ENCODE measurements around the gene CCR5AS.

Gene CCR5AS

DNA sequence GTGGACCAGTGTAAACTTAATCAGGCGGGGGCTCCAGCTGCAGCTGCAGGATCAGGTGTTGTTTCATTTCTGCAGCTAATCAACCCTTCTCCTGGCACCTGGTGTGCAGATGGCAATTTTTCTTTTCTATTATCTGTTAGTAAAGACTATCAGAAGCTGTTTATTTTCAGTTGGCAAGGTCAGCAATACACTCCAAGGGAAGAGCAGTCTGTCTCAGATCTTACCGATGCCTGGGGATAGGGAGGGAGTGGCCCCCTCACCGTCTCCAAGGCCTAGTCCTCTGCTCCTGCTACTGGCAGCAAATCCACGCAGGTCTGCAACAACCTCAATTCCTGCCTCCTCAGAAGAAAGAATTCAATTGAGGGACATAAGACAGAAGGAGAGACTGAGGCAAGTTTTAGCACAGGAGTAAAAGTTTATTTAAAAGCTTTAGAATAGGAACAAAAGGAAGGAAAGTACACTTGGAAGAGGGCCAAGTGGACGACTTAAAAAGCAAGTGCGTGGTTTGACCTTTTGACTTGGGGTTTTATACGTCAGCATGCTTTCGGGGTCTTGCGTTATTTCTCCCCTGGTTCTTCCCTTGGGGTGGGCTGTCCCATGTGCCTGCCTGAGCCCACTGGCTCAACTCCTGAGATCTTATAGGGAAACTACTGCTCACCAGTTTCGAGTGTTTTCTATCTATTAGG, 9.4 kb upstream of the CCR5AS start:
- WGBS, 2 donors = 15 to 35% methylated on average over 10 of the region's 10 CpGs
- intact Hi-C loops (cut with DNase I) = no loop called here
- no peaks in the 10 kb centered on the region for H3K27me3 ChIP-seq
- no peaks in the 10 kb centered on the region for H3K4me1 ChIP-seq
- no peaks in the 10 kb centered on the region for H3K9me3 ChIP-seq
- TF ChIP-seq POLR2A (IDR thresholded peaks at IDR 0.05) = no peak
- TF ChIP-seq, protein P1, sequence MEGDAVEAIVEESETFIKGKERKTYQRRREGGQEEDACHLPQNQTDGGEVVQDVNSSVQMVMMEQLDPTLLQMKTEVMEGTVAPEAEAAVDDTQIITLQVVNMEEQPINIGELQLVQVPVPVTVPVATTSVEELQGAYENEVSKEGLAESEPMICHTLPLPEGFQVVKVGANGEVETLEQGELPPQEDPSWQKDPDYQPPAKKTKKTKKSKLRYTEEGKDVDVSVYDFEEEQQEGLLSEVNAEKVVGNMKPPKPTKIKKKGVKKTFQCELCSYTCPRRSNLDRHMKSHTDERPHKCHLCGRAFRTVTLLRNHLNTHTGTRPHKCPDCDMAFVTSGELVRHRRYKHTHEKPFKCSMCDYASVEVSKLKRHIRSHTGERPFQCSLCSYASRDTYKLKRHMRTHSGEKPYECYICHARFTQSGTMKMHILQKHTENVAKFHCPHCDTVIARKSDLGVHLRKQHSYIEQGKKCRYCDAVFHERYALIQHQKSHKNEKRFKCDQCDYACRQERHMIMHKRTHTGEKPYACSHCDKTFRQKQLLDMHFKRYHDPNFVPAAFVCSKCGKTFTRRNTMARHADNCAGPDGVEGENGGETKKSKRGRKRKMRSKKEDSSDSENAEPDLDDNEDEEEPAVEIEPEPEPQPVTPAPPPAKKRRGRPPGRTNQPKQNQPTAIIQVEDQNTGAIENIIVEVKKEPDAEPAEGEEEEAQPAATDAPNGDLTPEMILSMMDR (IDR thresholded peaks at IDR 0.05) = no peak
- no peak for TF ChIP-seq EP300 (IDR thresholded peaks at IDR 0.05)
- no peak for TF ChIP-seq POLR2AphosphoS5 (IDR thresholded peaks at IDR 0.05)
- H3K4me3 ChIP-seq = no peak overlapping the region
- H3K27ac ChIP-seq = no peak overlapping the region
- no peak for DNase-seq
- no peaks in the 10 kb centered on the region for H3K36me3 ChIP-seq

DNA sequence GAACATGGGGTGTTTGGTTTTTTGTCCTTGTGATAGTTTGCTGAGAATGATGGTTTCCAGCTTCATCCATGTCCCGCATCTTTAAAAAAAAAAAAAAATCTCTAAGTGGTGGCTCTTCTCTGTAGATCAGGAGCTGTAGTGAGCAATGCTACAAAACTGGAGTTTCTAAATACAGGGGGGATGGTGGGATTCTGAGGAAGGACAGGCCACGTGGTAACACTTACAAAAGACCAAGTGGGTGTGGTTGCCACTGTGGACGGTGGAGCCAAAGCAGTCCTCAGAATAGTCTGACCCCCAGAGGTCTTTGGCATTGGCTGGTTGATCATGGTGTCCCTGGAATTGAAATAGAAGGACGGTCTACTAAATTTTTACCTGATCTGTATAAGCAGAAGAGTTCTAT, 7.9 kb upstream of the CCR5AS start:
- no peak overlapping the region for H3K27ac ChIP-seq
- 84 to 86% methylated on average over 4 of the region's 4 CpGs for WGBS, 2 donors

DNA sequence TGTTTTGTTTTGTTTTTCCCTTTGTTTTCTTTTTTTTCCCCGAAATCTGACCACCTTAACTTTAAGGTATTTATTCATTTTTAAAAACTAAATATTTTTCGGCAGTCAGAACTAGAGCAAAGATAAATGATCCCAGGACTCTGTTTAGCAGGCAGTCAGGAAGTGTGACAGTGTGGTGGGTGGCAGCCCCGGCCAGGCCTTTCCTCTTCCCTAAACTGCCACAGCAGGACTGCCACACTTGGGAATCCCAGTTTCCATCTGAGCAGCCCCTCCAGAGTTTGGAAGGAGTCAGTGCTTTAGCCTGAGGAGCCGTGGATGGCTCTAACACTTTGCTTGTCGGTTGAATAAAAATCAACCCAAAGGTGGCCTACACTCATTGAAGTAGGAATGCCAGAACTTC, 7.1 kb upstream of the CCR5AS start:
- no peak overlapping the region for H3K27ac ChIP-seq
- no peaks in the 10 kb centered on the region for H3K36me3 ChIP-seq
- no peak overlapping the region for H3K4me3 ChIP-seq
- TF ChIP-seq, protein P1 (IDR thresholded peaks at IDR 0.05) = no peak
- no peak for TF ChIP-seq POLR2A (IDR thresholded peaks at IDR 0.05)
- no peak for TF ChIP-seq POLR2AphosphoS5 (IDR thresholded peaks at IDR 0.05)
- no peak for TF ChIP-seq EP300 (IDR thresholded peaks at IDR 0.05)
- no peaks in the 10 kb centered on the region for H3K27me3 ChIP-seq
- no peaks in the 10 kb centered on the region for H3K9me3 ChIP-seq
- no peak for DNase-seq
- intact Hi-C loops (cut with DNase I) = no loop called here
- WGBS, 2 donors = 69 to 88% methylated on average over 5 of the region's 5 CpGs
- no peaks in the 10 kb centered on the region for H3K4me1 ChIP-seq

More for the DNA sequence above, 7.9 kb upstream of the CCR5AS start:
- no peaks in the 10 kb centered on the region for H3K4me1 ChIP-seq
- H3K9me3 ChIP-seq = no peaks in the 10 kb centered on the region
- no peaks in the 10 kb centered on the region for H3K27me3 ChIP-seq
- DNase-seq = no peak
- TF ChIP-seq, protein P1 (IDR thresholded peaks at IDR 0.05) = no peak
- no peak for TF ChIP-seq POLR2AphosphoS5 (IDR thresholded peaks at IDR 0.05)
- TF ChIP-seq POLR2A (IDR thresholded peaks at IDR 0.05) = no peak
- TF ChIP-seq EP300 (IDR thresholded peaks at IDR 0.05) = no peak
- H3K36me3 ChIP-seq = no peaks in the 10 kb centered on the region
- intact Hi-C loops (cut with DNase I) = no loop called here
- H3K4me3 ChIP-seq = no peak overlapping the region

DNA sequence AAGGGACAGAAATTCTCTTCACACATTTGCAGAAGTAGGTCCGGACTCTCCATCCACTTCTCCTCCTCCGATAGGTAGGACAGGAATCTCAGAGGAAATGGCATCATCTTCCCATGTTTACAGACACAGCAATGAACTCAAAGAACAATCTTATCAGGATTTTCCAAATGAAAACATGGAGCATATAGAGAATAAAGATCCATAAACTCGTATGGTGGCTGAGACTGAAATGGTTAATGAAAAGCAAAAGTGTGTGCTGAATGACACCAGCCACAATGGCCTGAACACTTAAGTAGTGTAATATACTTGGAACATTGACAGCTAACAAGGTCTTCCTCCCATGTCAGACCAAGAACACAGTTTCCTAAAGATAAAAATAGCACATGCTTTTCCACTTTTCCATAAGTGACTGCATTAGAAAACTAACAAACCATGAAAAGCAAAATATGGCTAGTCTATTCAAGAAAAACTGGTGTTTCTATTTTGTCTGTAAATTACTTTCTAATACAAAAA, 6.0 kb upstream of the CCR5AS start:
- no peak for DNase-seq
- no peaks in the 10 kb centered on the region for H3K27me3 ChIP-seq
- 62 to 75% methylated on average over 3 of the region's 3 CpGs for WGBS, 2 donors
- no peaks in the 10 kb centered on the region for H3K36me3 ChIP-seq
- no peaks in the 10 kb centered on the region for H3K9me3 ChIP-seq
- TF ChIP-seq, protein P1 (IDR thresholded peaks at IDR 0.05) = no peak
- no peak for TF ChIP-seq EP300 (IDR thresholded peaks at IDR 0.05)
- no peak for TF ChIP-seq POLR2A (IDR thresholded peaks at IDR 0.05)
- no peak for TF ChIP-seq POLR2AphosphoS5 (IDR thresholded peaks at IDR 0.05)
- no peak overlapping the region for H3K4me3 ChIP-seq
- intact Hi-C loops (cut with DNase I) = no loop called here
- no peak overlapping the region for H3K27ac ChIP-seq
- H3K4me1 ChIP-seq = no peaks in the 10 kb centered on the region

DNA sequence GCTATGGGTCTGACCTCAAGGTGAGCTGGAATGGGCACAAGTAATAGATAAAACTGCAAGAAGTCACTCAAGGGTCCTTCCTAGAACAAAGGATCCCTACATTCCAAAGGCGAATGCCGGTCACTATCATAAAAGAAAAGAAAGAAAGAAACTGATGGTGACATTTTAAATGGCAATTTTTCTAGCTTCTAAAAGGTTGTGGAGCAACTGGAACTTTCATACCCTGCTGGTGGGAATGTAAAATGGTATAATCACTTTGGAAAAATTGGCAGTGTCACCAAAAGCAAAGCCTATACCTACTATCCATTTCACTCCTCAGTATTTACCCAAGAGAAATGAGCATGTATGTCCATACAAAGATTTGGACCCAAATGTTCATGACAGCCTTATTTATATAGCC, 4.4 kb upstream of the CCR5AS start:
- DNase-seq = no peak
- H3K4me3 ChIP-seq = no peak overlapping the region
- intact Hi-C loops (cut with DNase I) = no loop called here
- no peak for TF ChIP-seq POLR2AphosphoS5 (IDR thresholded peaks at IDR 0.05)
- TF ChIP-seq, protein P1 (IDR thresholded peaks at IDR 0.05) = no peak
- TF ChIP-seq EP300 (IDR thresholded peaks at IDR 0.05) = no peak
- TF ChIP-seq POLR2A (IDR thresholded peaks at IDR 0.05) = no peak
- WGBS, 2 donors = 69 to 70% methylated on average over 2 of the region's 2 CpGs
- no peaks in the 10 kb centered on the region for H3K4me1 ChIP-seq
- no peaks in the 10 kb centered on the region for H3K9me3 ChIP-seq
- no peaks in the 10 kb centered on the region for H3K36me3 ChIP-seq
- H3K27ac ChIP-seq = no peak overlapping the region
- peaks cover 0 to 5% (median 0%) of the 10 kb centered on the region in 3 donors for H3K27me3 ChIP-seq
